ENCODE measurements around the gene ACE.

DNA sequence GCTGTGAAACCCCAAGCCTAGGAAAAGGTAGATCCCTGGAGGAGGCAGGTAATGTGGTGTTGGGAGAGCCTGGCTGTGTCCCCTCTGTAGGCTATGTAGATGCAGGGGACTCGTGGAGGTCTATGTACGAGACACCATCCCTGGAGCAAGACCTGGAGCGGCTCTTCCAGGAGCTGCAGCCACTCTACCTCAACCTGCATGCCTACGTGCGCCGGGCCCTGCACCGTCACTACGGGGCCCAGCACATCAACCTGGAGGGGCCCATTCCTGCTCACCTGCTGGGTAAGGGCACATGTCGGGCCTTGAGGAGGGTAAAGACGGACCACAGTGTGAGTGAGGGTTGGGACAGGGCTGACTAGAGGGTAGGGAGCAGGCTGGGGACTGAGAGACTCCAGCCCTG lies 12.0 kb downstream of the ACE start:
- no peak for TF ChIP-seq TCF7 (CRISPR knock-in tag; IDR thresholded peaks at IDR 0.05; ENCODE audit: low read depth)
- no peak for TF ChIP-seq CTCF (IDR thresholded peaks at IDR 0.05)
- TF ChIP-seq, protein P1, sequence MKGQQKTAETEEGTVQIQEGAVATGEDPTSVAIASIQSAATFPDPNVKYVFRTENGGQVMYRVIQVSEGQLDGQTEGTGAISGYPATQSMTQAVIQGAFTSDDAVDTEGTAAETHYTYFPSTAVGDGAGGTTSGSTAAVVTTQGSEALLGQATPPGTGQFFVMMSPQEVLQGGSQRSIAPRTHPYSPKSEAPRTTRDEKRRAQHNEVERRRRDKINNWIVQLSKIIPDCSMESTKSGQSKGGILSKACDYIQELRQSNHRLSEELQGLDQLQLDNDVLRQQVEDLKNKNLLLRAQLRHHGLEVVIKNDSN (CRISPR knock-in tag; IDR thresholded peaks at IDR 0.05) = no peak
- TF ChIP-seq, protein P2, sequence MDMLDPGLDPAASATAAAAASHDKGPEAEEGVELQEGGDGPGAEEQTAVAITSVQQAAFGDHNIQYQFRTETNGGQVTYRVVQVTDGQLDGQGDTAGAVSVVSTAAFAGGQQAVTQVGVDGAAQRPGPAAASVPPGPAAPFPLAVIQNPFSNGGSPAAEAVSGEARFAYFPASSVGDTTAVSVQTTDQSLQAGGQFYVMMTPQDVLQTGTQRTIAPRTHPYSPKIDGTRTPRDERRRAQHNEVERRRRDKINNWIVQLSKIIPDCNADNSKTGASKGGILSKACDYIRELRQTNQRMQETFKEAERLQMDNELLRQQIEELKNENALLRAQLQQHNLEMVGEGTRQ (CRISPR knock-in tag; IDR thresholded peaks at IDR 0.05) = no peak
- no peak for TF ChIP-seq ZSCAN18 (CRISPR knock-in tag; IDR thresholded peaks at IDR 0.05)
- TF ChIP-seq, protein P3, sequence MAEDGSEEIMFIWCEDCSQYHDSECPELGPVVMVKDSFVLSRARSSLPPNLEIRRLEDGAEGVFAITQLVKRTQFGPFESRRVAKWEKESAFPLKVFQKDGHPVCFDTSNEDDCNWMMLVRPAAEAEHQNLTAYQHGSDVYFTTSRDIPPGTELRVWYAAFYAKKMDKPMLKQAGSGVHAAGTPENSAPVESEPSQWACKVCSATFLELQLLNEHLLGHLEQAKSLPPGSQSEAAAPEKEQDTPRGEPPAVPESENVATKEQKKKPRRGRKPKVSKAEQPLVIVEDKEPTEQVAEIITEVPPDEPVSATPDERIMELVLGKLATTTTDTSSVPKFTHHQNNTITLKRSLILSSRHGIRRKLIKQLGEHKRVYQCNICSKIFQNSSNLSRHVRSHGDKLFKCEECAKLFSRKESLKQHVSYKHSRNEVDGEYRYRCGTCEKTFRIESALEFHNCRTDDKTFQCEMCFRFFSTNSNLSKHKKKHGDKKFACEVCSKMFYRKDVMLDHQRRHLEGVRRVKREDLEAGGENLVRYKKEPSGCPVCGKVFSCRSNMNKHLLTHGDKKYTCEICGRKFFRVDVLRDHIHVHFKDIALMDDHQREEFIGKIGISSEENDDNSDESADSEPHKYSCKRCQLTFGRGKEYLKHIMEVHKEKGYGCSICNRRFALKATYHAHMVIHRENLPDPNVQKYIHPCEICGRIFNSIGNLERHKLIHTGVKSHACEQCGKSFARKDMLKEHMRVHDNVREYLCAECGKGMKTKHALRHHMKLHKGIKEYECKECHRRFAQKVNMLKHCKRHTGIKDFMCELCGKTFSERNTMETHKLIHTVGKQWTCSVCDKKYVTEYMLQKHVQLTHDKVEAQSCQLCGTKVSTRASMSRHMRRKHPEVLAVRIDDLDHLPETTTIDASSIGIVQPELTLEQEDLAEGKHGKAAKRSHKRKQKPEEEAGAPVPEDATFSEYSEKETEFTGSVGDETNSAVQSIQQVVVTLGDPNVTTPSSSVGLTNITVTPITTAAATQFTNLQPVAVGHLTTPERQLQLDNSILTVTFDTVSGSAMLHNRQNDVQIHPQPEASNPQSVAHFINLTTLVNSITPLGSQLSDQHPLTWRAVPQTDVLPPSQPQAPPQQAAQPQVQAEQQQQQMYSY (CRISPR knock-in tag; IDR thresholded peaks at IDR 0.05) = no peak
- no peak for TF ChIP-seq RELA (CRISPR knock-in tag; IDR thresholded peaks at IDR 0.05; ENCODE audit: borderline replicate concordance)
- no peak for TF ChIP-seq STAT6 (CRISPR knock-in tag; conservative IDR thresholded peaks at IDR 0.05; ENCODE audit: low read depth)
- TF ChIP-seq, protein P4, sequence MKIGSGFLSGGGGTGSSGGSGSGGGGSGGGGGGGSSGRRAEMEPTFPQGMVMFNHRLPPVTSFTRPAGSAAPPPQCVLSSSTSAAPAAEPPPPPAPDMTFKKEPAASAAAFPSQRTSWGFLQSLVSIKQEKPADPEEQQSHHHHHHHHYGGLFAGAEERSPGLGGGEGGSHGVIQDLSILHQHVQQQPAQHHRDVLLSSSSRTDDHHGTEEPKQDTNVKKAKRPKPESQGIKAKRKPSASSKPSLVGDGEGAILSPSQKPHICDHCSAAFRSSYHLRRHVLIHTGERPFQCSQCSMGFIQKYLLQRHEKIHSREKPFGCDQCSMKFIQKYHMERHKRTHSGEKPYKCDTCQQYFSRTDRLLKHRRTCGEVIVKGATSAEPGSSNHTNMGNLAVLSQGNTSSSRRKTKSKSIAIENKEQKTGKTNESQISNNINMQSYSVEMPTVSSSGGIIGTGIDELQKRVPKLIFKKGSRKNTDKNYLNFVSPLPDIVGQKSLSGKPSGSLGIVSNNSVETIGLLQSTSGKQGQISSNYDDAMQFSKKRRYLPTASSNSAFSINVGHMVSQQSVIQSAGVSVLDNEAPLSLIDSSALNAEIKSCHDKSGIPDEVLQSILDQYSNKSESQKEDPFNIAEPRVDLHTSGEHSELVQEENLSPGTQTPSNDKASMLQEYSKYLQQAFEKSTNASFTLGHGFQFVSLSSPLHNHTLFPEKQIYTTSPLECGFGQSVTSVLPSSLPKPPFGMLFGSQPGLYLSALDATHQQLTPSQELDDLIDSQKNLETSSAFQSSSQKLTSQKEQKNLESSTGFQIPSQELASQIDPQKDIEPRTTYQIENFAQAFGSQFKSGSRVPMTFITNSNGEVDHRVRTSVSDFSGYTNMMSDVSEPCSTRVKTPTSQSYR (CRISPR knock-in tag; IDR thresholded peaks at IDR 0.05) = no peak
